HFFc6 (cell line): ENCODE measurements around the gene NOLC1. TPM values are rescaled to one million over a fixed set of nuclear protein-coding genes. Genes with fewer than 3 reads are reported as not detected.

Source experiments
- DNase-seq: peaks from one replicate; pipeline ENCODE4 v3.0.0-alpha.2; 2018
- H3K27ac Mint-ChIP-seq: 2 replicates; pipeline ENCODE4 v1.8.0; 2020; ENCODE audit warnings: mild to moderate bottlenecking, mixed read lengths
- H3K27me3 Mint-ChIP-seq: 2 replicates; pipeline ENCODE4 v1.8.0; 2021; ENCODE audit warnings: mild to moderate bottlenecking, moderate library complexity, mixed read lengths; ENCODE audit not compliant: insufficient read depth
- H3K36me3 Mint-ChIP-seq: 2 replicates; pipeline ENCODE4 v1.8.0; 2021; ENCODE audit warnings: low read depth, mixed read lengths
- H3K4me1 Mint-ChIP-seq: 2 replicates; pipeline ENCODE4 v1.8.0; 2020; ENCODE audit warnings: low read depth, mixed read lengths
- H3K4me3 Mint-ChIP-seq: 2 replicates; pipeline ENCODE4 v1.8.0; 2020; ENCODE audit warnings: mild to moderate bottlenecking, moderate library complexity, mixed read lengths
- H3K9me3 Mint-ChIP-seq: 2 replicates; pipeline ENCODE4 v1.8.0; 2020; ENCODE audit warnings: mild to moderate bottlenecking, mixed read lengths
- CTCF ChIP-seq: fragments of 200-600 bp; sonication (generic); IDR thresholded peaks from 2 replicates; pipeline ENCODE4 v1.5.0; 2021; ENCODE audit warnings: antibody characterized with exemption, mild to moderate bottlenecking
- total RNA-seq, 6 experiments: library from RNA; stranded (reverse); fragmentation: NEBNext Ultra II Directional; extraction: Animal tissue kit (Norgen Biotek cat#: 25700); gene quantifications; 2 replicates in 1 of 6; 3 replicates in 5 of 6; pipeline ENCODE4 v1.2.3, GENCODE V29; 2021

The NOLC1 gene
- total RNA-seq, 6 experiments from 2014 or later: 47.6 to 62.2 (median 58.4) TPM

GRCh38 chr10:102116656-102117055 lies 35.5 kb upstream of the NOLC1 start:
- TF ChIP-seq CTCF: no peak
- peak overlapping the region; percentile 91 for H3K4me3 Mint-ChIP-seq
- H3K4me1 Mint-ChIP-seq: peaks cover 77% of the 10 kb centered on the region
- DNase-seq: no peak
- peaks cover 2% of the 10 kb centered on the region; the same call in 1 of the 2 replicates for H3K27me3 Mint-ChIP-seq
- H3K27ac Mint-ChIP-seq: peak overlapping the region; percentile 94
- no peaks in the 10 kb centered on the region for H3K9me3 Mint-ChIP-seq
- 0 out of 2 replicates have a peak, but pooled peaks cover 5% of the 10 kb centered on the region for H3K36me3 Mint-ChIP-seq

- no peaks in the 10 kb centered on the region for H3K9me3 Mint-ChIP-seq
- DNase-seq: peak; percentile 58
- TF ChIP-seq CTCF: peak; percentile 56
- peaks cover 2% of the 10 kb centered on the region; the same call in 1 of the 2 replicates for H3K27me3 Mint-ChIP-seq
- H3K4me1 Mint-ChIP-seq: peaks cover 80% of the 10 kb centered on the region
- no peaks in the 10 kb centered on the region for H3K36me3 Mint-ChIP-seq
- peak overlapping the region; percentile 94 for H3K27ac Mint-ChIP-seq
- H3K4me3 Mint-ChIP-seq: peak overlapping the region; percentile 91
Observed at GRCh38 chr10:102117391-102118159, 34.6 kb upstream of the NOLC1 start.

GRCh38 chr10:102118867-102119266 lies 33.3 kb upstream of the NOLC1 start:
- H3K9me3 Mint-ChIP-seq: no peaks in the 10 kb centered on the region
- H3K36me3 Mint-ChIP-seq: no peaks in the 10 kb centered on the region
- peak overlapping the region; percentile 91 for H3K4me3 Mint-ChIP-seq
- H3K27ac Mint-ChIP-seq: peak overlapping the region; percentile 94
- H3K4me1 Mint-ChIP-seq: peaks cover 75% of the 10 kb centered on the region
- no peak for TF ChIP-seq CTCF
- peaks cover 2% of the 10 kb centered on the region; the same call in 1 of the 2 replicates for H3K27me3 Mint-ChIP-seq
- DNase-seq: no peak

DNA sequence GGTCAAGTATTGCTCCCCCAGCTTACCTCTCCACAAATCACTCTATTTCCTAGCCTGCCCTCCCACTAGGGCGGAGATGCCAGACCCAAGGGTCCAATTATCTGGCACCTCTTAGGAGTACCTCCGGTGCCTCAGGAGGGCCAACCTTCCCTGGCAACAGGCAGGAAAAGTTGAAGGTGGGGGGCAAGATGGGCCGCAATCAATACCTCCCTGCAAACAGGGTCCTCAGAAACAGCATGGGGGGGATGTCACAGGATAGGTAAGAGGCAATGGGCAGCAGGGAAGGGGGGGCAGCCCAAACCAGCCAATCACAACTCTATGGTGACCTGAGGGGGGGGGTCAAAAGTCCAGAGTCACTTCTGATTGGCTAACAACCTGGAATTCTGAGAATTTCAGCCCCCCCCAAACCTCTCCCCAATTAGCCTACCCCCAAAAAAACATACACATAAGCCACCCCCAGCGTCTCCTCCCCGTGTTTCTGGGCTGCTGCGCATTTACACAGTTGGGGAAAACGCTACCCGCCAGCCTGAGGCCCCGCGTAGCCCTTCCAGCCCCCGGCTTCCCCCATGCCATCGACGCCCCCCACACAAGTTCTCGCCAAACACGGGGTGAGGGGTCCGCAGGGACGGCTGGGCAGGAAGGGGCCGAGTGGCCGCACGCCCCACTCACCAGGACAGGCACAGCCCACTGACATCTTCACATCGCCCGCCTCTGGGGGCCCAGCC lies 32.6 kb upstream of the NOLC1 start:
- peaks cover 2% of the 10 kb centered on the region; the same call in 1 of the 2 replicates for H3K27me3 Mint-ChIP-seq
- peaks cover 74% of the 10 kb centered on the region for H3K4me1 Mint-ChIP-seq
- H3K36me3 Mint-ChIP-seq: no peaks in the 10 kb centered on the region
- H3K27ac Mint-ChIP-seq: peak overlapping the region; percentile 94
- DNase-seq: peak; percentile 71
- H3K4me3 Mint-ChIP-seq: peak overlapping the region; percentile 91
- TF ChIP-seq CTCF: no peak
- no peaks in the 10 kb centered on the region for H3K9me3 Mint-ChIP-seq

DNA sequence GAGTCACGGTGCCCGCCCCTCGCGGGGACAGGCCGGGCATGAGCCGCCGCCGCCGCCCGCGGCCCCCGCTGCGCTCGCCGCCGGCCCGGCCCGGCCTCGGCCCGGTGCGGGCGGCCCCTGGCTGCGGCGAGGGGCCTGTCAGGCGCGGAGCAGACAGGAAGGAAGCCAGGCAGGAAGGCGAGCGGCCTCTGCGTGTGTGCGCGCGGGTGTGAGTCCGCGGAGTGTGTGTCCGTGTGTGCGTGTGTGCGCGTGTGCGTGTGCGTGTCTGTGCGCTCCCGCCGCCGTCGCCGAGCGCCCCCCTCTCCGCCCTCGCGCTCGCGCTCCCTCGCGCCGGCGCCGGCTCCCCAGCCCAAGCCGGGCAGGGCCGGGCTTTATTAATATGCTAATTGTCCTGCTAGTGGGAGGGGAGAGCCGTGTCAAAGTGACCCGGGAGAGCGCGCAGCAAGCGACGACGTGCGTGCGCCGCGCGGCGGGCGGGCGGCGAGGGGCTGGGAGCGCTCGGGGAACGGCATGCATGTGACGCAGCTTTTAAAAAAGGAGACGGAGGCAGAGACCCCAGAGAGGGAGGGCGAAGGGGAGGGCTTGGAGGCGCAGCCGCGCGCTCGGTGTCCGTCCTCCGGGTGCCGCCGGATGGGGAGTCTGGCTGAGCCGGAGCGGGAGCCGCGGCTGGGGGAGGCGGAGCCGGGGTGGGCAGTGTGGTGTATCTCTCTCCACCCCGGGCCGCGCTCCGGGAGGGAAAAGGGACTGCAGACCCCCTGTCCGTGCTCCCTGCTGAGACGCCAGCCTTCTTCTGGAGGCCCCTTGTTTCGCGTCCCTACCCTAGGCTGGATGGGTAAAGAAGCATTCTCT lies 31.8 kb upstream of the NOLC1 start, which contains the start of gene LDB1:
LDB1 (minus strand) TSS at position 227 of the 849 bp plus-strand sequence. CDS start 258 bp downstream, outside the sequence.
- Mint-ChIP-seq H3K4me1 (peaks cover 66% of the 10 kb centered on the region), H3K27ac (peak within 1 kb of the TSS; percentile 94)

More for the DNA sequence above, 31.8 kb upstream of the NOLC1 start, which contains the start of gene LDB1:
- Mint-ChIP-seq H3K4me3 (peak within 1 kb of the TSS; percentile 91), H3K27me3 (peaks cover 2% of the 10 kb centered on the region; the same call in 1 of the 2 replicates), H3K9me3 (no peaks in the 10 kb centered on the region), H3K36me3 (no peaks in the 10 kb centered on the region)
- peak; percentile 62 for DNase-seq
- TF ChIP-seq CTCF: peak; percentile 30; the same call in 1 of the 2 replicates
